ENCODE data around the gene PDHB.

PDHB gene

DNA sequence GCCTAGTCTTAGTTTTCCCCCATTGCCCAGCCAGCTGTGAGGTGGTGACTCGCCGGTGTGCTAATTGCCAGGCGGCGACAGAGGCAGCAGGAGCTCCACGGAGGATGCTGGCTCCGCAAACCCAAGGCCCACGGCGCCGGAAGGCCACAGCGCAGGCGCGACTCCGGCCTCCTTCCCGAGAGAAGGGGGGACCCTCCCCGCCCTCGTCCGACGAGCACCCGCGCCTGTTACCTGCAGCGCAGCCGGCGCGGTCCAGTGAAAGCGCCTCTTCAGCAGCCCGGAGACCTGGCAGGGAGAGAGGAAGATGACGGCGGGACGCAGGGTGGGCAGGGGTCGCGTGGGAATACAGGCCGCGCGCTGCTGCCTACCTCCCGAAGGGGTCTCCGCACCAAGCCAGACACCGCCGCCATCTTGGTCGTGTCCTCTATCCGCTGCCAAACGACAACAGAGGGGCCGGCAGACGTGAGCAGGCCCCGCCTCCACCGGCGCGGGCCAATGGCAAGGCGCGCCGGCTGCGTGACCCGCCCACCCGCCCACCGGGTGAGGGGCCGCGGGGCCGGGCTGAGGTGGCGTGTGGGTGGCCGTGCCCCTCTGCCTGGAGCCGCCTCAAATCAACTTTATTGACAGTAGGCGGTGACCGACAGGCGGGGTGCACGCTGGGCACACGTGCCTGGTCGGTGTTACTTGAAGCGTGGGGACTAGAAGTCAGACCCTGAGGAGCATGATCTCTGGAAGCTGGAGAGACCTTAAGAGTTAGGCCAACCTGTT, at the start of gene PDHB:
PDHB (minus strand) TSS at position 433 of the 768 bp plus-strand sequence; CDS start at position 410, 23 bp downstream.
- peak within 1 kb of the TSS; percentile 87 for H3K4me3 ChIP-seq (ENCODE audit: control insufficient read depth, low read depth, low read length)
- TF ChIP-seq CTCF (IDR thresholded peaks at IDR 0.05; ENCODE audit: control insufficient read depth, insufficient read depth, low read depth, low read length, missing control alignments) = no peak
- peak; percentile 42 for DNase-seq (ENCODE audit: low read depth)

- no peak for TF ChIP-seq CTCF (IDR thresholded peaks at IDR 0.05; ENCODE audit: control insufficient read depth, insufficient read depth, low read depth, low read length, missing control alignments)
- no peak overlapping the region for H3K4me3 ChIP-seq (ENCODE audit: control insufficient read depth, low read depth, low read length)
- no peak for DNase-seq (ENCODE audit: low read depth)
Observed at GRCh38 chr3:58482917-58483636, 49.4 kb upstream of the PDHB start.

- DNase-seq (ENCODE audit: low read depth) = no peak
- no peak for TF ChIP-seq CTCF (IDR thresholded peaks at IDR 0.05; ENCODE audit: control insufficient read depth, insufficient read depth, low read depth, low read length, missing control alignments)
- H3K4me3 ChIP-seq (ENCODE audit: control insufficient read depth, low read depth, low read length) = no peak overlapping the region
Observed at GRCh38 chr3:58480309-58480708, 46.7 kb upstream of the PDHB start.

GRCh38 chr3:58478781-58479180, 45.1 kb upstream of the PDHB start:
- DNase-seq (ENCODE audit: low read depth) = no peak
- TF ChIP-seq CTCF (IDR thresholded peaks at IDR 0.05; ENCODE audit: control insufficient read depth, insufficient read depth, low read depth, low read length, missing control alignments) = no peak
- no peak overlapping the region for H3K4me3 ChIP-seq (ENCODE audit: control insufficient read depth, low read depth, low read length)

DNA sequence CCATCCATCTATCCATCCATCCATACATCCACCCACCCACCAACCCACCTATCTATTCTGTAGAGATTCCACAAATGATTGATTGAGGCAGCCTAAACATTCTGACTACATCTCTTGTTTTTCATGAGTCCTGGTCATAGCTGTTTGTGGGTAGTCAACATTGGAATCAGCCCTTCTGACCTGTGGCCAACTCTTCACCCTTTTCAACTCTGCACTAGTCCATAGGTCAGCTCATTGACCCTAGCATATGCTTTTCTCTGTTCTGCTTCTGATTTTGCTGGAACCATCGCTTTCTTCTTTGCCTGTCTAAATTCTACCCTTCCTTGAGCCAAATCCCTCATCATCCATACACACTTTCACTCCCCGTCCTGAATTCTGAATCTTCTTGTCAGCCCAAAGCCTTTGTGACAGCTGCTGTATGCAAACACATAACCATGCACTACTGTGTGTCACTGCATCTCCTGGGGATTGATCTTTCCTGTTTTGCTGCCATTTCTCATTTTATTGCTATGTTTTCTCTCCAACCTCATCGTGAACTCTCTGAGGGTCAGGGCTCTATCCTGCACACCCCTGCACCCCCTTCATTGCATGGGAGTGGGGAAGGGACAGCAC, 41.4 kb upstream of the PDHB start:
- TF ChIP-seq CTCF (IDR thresholded peaks at IDR 0.05; ENCODE audit: control insufficient read depth, insufficient read depth, low read depth, low read length, missing control alignments) = no peak
- no peak for DNase-seq (ENCODE audit: low read depth)
- no peak overlapping the region for H3K4me3 ChIP-seq (ENCODE audit: control insufficient read depth, low read depth, low read length)

DNA sequence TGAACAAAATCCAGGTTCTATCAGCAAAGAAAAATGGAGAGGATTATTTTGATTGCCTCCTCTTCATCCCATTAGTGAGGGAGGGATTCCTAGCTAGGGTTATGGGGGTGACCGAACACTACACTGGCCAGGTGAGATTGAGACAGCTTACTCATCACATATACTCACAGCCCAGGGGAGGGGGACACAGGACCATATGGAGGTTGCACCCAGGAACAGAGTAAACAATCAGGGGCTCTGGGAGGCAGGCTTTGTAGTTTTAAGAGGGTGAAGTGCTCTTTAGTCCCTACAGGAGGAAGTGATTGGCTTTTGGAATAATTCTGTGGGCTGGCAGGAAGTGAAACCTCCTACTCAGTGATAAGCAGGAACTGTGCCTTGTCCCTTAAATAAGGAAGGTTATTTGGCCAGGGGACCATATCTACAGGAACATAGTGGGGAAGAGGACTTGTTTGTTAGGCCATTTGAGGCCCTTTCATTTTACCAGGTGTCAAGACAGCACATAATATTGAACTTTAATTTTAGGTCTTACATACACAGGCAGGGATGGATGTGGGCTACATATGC, 40.8 kb upstream of the PDHB start:
- no peak for DNase-seq (ENCODE audit: low read depth)
- H3K4me3 ChIP-seq (ENCODE audit: control insufficient read depth, low read depth, low read length) = no peak overlapping the region
- TF ChIP-seq CTCF (IDR thresholded peaks at IDR 0.05; ENCODE audit: control insufficient read depth, insufficient read depth, low read depth, low read length, missing control alignments) = no peak

Data from AG09309 (cell line).